ENCODE data around the gene SSC5D.

The SSC5D gene

GRCh38 chr19:55460670-55461258 lies 27.5 kb upstream of the SSC5D start:
- TF ChIP-seq GATA1 (IDR thresholded peaks at IDR 0.05; ENCODE audit: low read depth, low read length): no peak
- no peak for TF ChIP-seq POLR2A (IDR thresholded peaks at IDR 0.05; ENCODE audit: low read length)
- DNase-seq: peak; percentile 91 to 92

GRCh38 chr19:55461259-55461973 lies 26.8 kb upstream of the SSC5D start, which contains the start of gene ISOC2:
Gene ISOC2, minus strand, starts transcription at chr19:55461642. Its CDS starts 5,156 bp downstream, at chr19:55456486.
- no peak for TF ChIP-seq GATA1 (IDR thresholded peaks at IDR 0.05; ENCODE audit: low read depth, low read length)
- TF ChIP-seq POLR2A (IDR thresholded peaks at IDR 0.05; ENCODE audit: low read length): peak; percentile 83
- DNase-seq: peak; percentile 100

- peak; percentile 75 to 78 for DNase-seq
- peak; percentile 76 for TF ChIP-seq POLR2A (IDR thresholded peaks at IDR 0.05; ENCODE audit: low read length)
- TF ChIP-seq GATA1 (IDR thresholded peaks at IDR 0.05; ENCODE audit: low read depth, low read length): no peak
These were observed 26.1 kb upstream of the SSC5D start for GRCh38 chr19:55461974-55462626.

GRCh38 chr19:55462722-55463121 lies 25.5 kb upstream of the SSC5D start:
- no peak for TF ChIP-seq POLR2A (IDR thresholded peaks at IDR 0.05; ENCODE audit: low read length)
- no peak for TF ChIP-seq GATA1 (IDR thresholded peaks at IDR 0.05; ENCODE audit: low read depth, low read length)
- no peak for DNase-seq

- TF ChIP-seq POLR2A (IDR thresholded peaks at IDR 0.05; ENCODE audit: low read length): no peak
- no peak for DNase-seq
These were observed 24.6 kb upstream of the SSC5D start for GRCh38 chr19:55463583-55464031.

- DNase-seq: no peak
These were observed 24.1 kb upstream of the SSC5D start for GRCh38 chr19:55464039-55464661.

GRCh38 chr19:55464662-55465054 lies 23.6 kb upstream of the SSC5D start, which contains the start of gene C19orf85:
Gene C19orf85, minus strand, starts transcription at chr19:55464751. Its CDS starts 197 bp downstream, at chr19:55464554.
- no peak for DNase-seq
- no peak for TF ChIP-seq GATA1 (IDR thresholded peaks at IDR 0.05; ENCODE audit: low read depth, low read length)
- TF ChIP-seq POLR2A (IDR thresholded peaks at IDR 0.05; ENCODE audit: low read length): no peak

More at GRCh38 chr19:55464039-55464661, 24.1 kb upstream of the SSC5D start:
- TF ChIP-seq POLR2A (IDR thresholded peaks at IDR 0.05; ENCODE audit: low read length): no peak
- no peak for TF ChIP-seq GATA1 (IDR thresholded peaks at IDR 0.05; ENCODE audit: low read depth, low read length)

- TF ChIP-seq POLR2A (IDR thresholded peaks at IDR 0.05; ENCODE audit: low read length): no peak
- no peak for TF ChIP-seq GATA1 (IDR thresholded peaks at IDR 0.05; ENCODE audit: low read depth, low read length)
- DNase-seq: peak; percentile 38 to 48
These were observed 22.6 kb upstream of the SSC5D start for GRCh38 chr19:55465460-55466240.

- TF ChIP-seq GATA1 (IDR thresholded peaks at IDR 0.05; ENCODE audit: low read depth, low read length) (no peak), POLR2A (IDR thresholded peaks at IDR 0.05; ENCODE audit: low read length) (no peak)
- no peak for DNase-seq
These were observed 22.0 kb upstream of the SSC5D start for GRCh38 chr19:55466241-55466614.

- peak; percentile 85 to 89 for DNase-seq
- TF ChIP-seq POLR2A (IDR thresholded peaks at IDR 0.05; ENCODE audit: low read length) (no peak), GATA1 (IDR thresholded peaks at IDR 0.05; ENCODE audit: low read depth, low read length) (no peak)
These were observed 20.8 kb upstream of the SSC5D start for GRCh38 chr19:55467236-55468053.

- no peak for DNase-seq
- TF ChIP-seq GATA1 (IDR thresholded peaks at IDR 0.05; ENCODE audit: low read depth, low read length) (no peak), POLR2A (IDR thresholded peaks at IDR 0.05; ENCODE audit: low read length) (no peak)
These were observed 20.2 kb upstream of the SSC5D start for GRCh38 chr19:55468054-55468393.

GRCh38 chr19:55471266-55471665 lies 17.0 kb upstream of the SSC5D start:
- no peak for DNase-seq
- TF ChIP-seq GATA1 (IDR thresholded peaks at IDR 0.05; ENCODE audit: low read depth, low read length): no peak
- no peak for TF ChIP-seq POLR2A (IDR thresholded peaks at IDR 0.05; ENCODE audit: low read length)

GRCh38 chr19:55472463-55472862 lies 15.8 kb upstream of the SSC5D start:
- no peak for DNase-seq
- TF ChIP-seq POLR2A (IDR thresholded peaks at IDR 0.05; ENCODE audit: low read length) (no peak), GATA1 (IDR thresholded peaks at IDR 0.05; ENCODE audit: low read depth, low read length) (no peak)

All from erythroblast (primary cell).